SK-N-SH treated with all-trans-retinoic acid at 6 μM for 48 hours (cell line): ENCODE measurements around the gene ETNPPL.

ENCODE experiments used
- ATAC-seq: fragments of 200-7000 bp; cut with Tn5 transposase; 3 replicates; pipeline ENCODE4 v1.9.1; 2020; ENCODE audit warnings: mild to moderate bottlenecking, moderate library complexity
- ARNTL ChIP-seq: fragments of 450-650 bp; formaldehyde crosslinking; IDR thresholded peaks from 2 replicates; pipeline ENCODE4 v1.5.0; 2020; ENCODE audit warnings: low read depth, mild to moderate bottlenecking, moderate library complexity, borderline replicate concordance
- CSDC2 ChIP-seq: fragments of 250-450 bp; sonication (Bioruptor Pico); IDR thresholded peaks from 2 replicates; pipeline ENCODE4 v1.5.0; 2020; ENCODE audit warnings: mild to moderate bottlenecking, moderate library complexity
- ESRRG ChIP-seq: fragments of 250-450 bp; sonication (Bioruptor Pico); IDR thresholded peaks from 2 replicates; pipeline ENCODE4 v1.6.1; 2021; ENCODE audit warnings: mild to moderate bottlenecking
- GLIS3 ChIP-seq: fragments of 250-450 bp; sonication (Bioruptor Pico); IDR thresholded peaks from 2 replicates; pipeline ENCODE4 v1.5.0; 2020; ENCODE audit warnings: mild to moderate bottlenecking, moderate library complexity
- ISL1 ChIP-seq: fragments of 250-450 bp; sonication (Bioruptor Pico); IDR thresholded peaks from 2 replicates; pipeline ENCODE4 v2.1.2; 2022; ENCODE audit warnings: mild to moderate bottlenecking, moderate library complexity
- OSR1 ChIP-seq: fragments of 250-450 bp; sonication (Bioruptor Pico); IDR thresholded peaks from 2 replicates; pipeline ENCODE4 v1.8.0; 2022; ENCODE audit warnings: moderate library complexity, mild to moderate bottlenecking, inconsistent platforms
- PPARA ChIP-seq: fragments of 250-450 bp; sonication (Bioruptor Pico); IDR thresholded peaks from 2 replicates; pipeline ENCODE4 v1.5.0; 2020; ENCODE audit warnings: mild to moderate bottlenecking, borderline replicate concordance
- RARB ChIP-seq: fragments of 250-450 bp; sonication (Bioruptor Pico); IDR thresholded peaks from 2 replicates; pipeline ENCODE4 v1.8.0; 2021; ENCODE audit warnings: mild to moderate bottlenecking, moderate library complexity
- SNAI2 ChIP-seq: fragments of 250-450 bp; sonication (Bioruptor Pico); IDR thresholded peaks from 2 replicates; pipeline ENCODE4 v1.5.0; 2020; ENCODE audit warnings: mild to moderate bottlenecking, moderate library complexity
- TCF4 ChIP-seq: fragments of 250-450 bp; sonication (Bioruptor Pico); IDR thresholded peaks from 2 replicates; pipeline ENCODE4 v1.8.0; 2021; ENCODE audit warnings: mild to moderate bottlenecking, moderate library complexity, borderline replicate concordance
- TOX ChIP-seq: fragments of 250-450 bp; sonication (Bioruptor Pico); IDR thresholded peaks from 2 replicates; pipeline ENCODE4 v1.8.0; 2021; ENCODE audit warnings: mild to moderate bottlenecking, moderate library complexity, borderline replicate concordance
- ZFP3 ChIP-seq: fragments of 250-450 bp; sonication (Bioruptor Pico); IDR thresholded peaks from 2 replicates; pipeline ENCODE4 v1.5.0; 2020; ENCODE audit warnings: mild to moderate bottlenecking, moderate library complexity
- ZFP30 ChIP-seq: fragments of 450-650 bp; formaldehyde crosslinking; IDR thresholded peaks from 2 replicates; pipeline ENCODE4 v1.5.0; 2022; ENCODE audit warnings: mild to moderate bottlenecking, moderate library complexity
- ZNF70 ChIP-seq: fragments of 450-650 bp; formaldehyde crosslinking; IDR thresholded peaks from 2 replicates; pipeline ENCODE4 v1.5.0; 2020; ENCODE audit warnings: mild to moderate bottlenecking, moderate library complexity
- ZNF8 ChIP-seq: fragments of 450-650 bp; formaldehyde crosslinking; IDR thresholded peaks from 2 replicates; pipeline ENCODE4 v1.5.0; 2020; ENCODE audit warnings: mild to moderate bottlenecking, moderate library complexity
- TF ChIP-seq, protein P1 (sequence below): fragments of 250-450 bp; sonication (Bioruptor Pico); IDR thresholded peaks from 2 replicates; pipeline ENCODE4 v1.5.1; 2021; ENCODE audit warnings: mild to moderate bottlenecking, moderate library complexity
- TF ChIP-seq, protein P2 (sequence below): fragments of 250-450 bp; sonication (Bioruptor Pico); IDR thresholded peaks from 2 replicates; pipeline ENCODE4 v1.5.1; 2020; ENCODE audit warnings: low read depth, mild to moderate bottlenecking, moderate library complexity
- TF ChIP-seq, protein P3 (sequence below): fragments of 250-450 bp; sonication (Bioruptor Pico); IDR thresholded peaks from 2 replicates; pipeline ENCODE4 v1.8.0; 2020; ENCODE audit warnings: mild to moderate bottlenecking, moderate library complexity, borderline replicate concordance
- TF ChIP-seq, protein P4 (sequence below): fragments of 250-450 bp; sonication (Bioruptor Pico); IDR thresholded peaks from 2 replicates; pipeline ENCODE4 v1.8.0; 2021; ENCODE audit warnings: low read depth, mild to moderate bottlenecking, moderate library complexity, borderline replicate concordance
- TF ChIP-seq, protein P5 (sequence below): fragments of 250-450 bp; sonication (Bioruptor Pico); IDR thresholded peaks from 2 replicates; pipeline ENCODE4 v1.5.0; 2020; ENCODE audit warnings: mild to moderate bottlenecking, moderate library complexity

ETNPPL gene

DNA sequence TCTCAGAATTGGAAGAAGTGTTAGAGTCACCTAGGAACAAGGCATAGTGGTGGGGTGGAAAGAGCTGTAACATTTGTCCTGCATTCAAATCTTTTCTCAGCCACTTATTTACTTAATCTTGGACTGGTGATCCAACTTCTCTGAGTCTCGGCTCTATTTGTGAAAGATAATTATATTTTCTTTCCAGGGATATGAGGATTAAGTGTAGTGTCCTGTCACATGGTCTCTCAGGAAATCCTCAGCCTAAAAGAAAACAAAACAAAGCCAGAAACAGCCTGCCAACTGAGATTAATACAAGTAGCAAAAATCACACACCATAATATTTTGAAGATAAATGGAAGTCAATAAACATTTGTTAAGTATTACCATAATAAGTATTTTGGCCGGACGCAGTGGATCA is 33.3 kb upstream of the ETNPPL start:
- no peak for ATAC-seq
- TF ChIP-seq TCF4 (CRISPR knock-in tag), result no peak
- no peak for TF ChIP-seq SNAI2 (CRISPR knock-in tag)
- no peak for TF ChIP-seq TOX (CRISPR knock-in tag)
- TF ChIP-seq, protein P1, sequence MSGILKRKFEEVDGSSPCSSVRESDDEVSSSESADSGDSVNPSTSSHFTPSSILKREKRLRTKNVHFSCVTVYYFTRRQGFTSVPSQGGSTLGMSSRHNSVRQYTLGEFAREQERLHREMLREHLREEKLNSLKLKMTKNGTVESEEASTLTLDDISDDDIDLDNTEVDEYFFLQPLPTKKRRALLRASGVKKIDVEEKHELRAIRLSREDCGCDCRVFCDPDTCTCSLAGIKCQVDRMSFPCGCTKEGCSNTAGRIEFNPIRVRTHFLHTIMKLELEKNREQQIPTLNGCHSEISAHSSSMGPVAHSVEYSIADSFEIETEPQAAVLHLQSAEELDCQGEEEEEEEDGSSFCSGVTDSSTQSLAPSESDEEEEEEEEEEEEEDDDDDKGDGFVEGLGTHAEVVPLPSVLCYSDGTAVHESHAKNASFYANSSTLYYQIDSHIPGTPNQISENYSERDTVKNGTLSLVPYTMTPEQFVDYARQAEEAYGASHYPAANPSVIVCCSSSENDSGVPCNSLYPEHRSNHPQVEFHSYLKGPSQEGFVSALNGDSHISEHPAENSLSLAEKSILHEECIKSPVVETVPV (CRISPR knock-in tag), result no peak

DNA sequence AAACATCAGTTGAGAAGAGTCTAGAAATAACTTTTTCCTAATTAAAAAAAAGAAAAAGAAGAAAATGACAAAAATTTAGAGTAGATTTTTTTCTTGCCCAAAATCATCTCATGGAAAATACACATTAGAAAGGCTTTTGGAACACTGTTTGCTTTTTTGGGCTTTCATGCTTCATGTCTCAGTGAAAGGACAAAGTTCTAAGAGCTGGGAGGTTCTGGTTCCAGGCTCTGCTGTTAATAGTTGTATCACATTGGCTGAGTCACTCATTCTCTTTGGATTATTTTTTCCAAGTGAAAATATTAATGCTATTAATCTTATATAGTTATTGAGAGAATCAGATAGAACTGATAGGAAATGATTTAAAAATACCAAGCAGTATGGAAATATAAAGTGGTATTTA is 32.9 kb upstream of the ETNPPL start:
- no peak for ATAC-seq
- no peak for TF ChIP-seq ZFP3 (CRISPR knock-in tag)
- no peak for TF ChIP-seq ZFP30 (CRISPR knock-in tag)
- TF ChIP-seq ZNF70 (CRISPR knock-in tag), result no peak
- TF ChIP-seq ISL1 (CRISPR knock-in tag), result no peak
- TF ChIP-seq, protein P2, sequence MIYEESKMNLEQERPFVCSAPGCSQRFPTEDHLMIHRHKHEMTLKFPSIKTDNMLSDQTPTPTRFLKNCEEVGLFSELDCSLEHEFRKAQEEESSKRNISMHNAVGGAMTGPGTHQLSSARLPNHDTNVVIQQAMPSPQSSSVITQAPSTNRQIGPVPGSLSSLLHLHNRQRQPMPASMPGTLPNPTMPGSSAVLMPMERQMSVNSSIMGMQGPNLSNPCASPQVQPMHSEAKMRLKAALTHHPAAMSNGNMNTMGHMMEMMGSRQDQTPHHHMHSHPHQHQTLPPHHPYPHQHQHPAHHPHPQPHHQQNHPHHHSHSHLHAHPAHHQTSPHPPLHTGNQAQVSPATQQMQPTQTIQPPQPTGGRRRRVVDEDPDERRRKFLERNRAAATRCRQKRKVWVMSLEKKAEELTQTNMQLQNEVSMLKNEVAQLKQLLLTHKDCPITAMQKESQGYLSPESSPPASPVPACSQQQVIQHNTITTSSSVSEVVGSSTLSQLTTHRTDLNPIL (CRISPR knock-in tag), result no peak

DNA sequence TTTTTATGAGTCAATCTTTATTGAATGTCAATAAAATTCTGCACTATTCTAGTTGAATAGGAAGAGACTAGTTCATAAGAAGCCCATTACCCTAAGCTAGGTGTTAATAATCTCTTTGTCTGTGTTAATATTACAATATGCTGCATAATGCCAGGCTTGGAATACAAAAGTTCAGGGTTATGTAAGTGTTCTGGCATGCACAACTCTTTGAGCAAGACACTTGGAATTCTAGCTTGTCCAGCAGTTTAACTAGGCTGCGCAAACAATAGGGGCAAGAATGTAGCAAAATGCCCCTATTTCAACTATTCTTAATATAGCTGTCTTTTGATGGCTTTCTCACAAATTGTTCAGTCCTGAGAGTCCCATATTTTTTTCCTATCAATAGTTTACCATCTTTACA is 31.3 kb upstream of the ETNPPL start:
- no peak for ATAC-seq
- TF ChIP-seq ISL1 (CRISPR knock-in tag), result no peak
- TF ChIP-seq ARNTL (CRISPR knock-in tag), result no peak
- TF ChIP-seq, protein P3, sequence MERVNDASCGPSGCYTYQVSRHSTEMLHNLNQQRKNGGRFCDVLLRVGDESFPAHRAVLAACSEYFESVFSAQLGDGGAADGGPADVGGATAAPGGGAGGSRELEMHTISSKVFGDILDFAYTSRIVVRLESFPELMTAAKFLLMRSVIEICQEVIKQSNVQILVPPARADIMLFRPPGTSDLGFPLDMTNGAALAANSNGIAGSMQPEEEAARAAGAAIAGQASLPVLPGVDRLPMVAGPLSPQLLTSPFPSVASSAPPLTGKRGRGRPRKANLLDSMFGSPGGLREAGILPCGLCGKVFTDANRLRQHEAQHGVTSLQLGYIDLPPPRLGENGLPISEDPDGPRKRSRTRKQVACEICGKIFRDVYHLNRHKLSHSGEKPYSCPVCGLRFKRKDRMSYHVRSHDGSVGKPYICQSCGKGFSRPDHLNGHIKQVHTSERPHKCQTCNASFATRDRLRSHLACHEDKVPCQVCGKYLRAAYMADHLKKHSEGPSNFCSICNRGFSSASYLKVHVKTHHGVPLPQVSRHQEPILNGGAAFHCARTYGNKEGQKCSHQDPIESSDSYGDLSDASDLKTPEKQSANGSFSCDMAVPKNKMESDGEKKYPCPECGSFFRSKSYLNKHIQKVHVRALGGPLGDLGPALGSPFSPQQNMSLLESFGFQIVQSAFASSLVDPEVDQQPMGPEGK, result no peak
- TF ChIP-seq OSR1 (CRISPR knock-in tag), result no peak
- TF ChIP-seq PPARA (CRISPR knock-in tag), result no peak
- no peak for TF ChIP-seq TCF4 (CRISPR knock-in tag)
- no peak for TF ChIP-seq ZFP30 (CRISPR knock-in tag)
- TF ChIP-seq, protein P4, sequence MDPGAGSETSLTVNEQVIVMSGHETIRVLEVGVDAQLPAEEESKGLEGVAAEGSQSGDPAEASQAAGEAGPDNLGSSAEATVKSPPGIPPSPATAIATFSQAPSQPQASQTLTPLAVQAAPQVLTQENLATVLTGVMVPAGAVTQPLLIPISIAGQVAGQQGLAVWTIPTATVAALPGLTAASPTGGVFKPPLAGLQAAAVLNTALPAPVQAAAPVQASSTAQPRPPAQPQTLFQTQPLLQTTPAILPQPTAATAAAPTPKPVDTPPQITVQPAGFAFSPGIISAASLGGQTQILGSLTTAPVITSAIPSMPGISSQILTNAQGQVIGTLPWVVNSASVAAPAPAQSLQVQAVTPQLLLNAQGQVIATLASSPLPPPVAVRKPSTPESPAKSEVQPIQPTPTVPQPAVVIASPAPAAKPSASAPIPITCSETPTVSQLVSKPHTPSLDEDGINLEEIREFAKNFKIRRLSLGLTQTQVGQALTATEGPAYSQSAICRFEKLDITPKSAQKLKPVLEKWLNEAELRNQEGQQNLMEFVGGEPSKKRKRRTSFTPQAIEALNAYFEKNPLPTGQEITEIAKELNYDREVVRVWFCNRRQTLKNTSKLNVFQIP (CRISPR knock-in tag), result no peak
- TF ChIP-seq, protein P5, sequence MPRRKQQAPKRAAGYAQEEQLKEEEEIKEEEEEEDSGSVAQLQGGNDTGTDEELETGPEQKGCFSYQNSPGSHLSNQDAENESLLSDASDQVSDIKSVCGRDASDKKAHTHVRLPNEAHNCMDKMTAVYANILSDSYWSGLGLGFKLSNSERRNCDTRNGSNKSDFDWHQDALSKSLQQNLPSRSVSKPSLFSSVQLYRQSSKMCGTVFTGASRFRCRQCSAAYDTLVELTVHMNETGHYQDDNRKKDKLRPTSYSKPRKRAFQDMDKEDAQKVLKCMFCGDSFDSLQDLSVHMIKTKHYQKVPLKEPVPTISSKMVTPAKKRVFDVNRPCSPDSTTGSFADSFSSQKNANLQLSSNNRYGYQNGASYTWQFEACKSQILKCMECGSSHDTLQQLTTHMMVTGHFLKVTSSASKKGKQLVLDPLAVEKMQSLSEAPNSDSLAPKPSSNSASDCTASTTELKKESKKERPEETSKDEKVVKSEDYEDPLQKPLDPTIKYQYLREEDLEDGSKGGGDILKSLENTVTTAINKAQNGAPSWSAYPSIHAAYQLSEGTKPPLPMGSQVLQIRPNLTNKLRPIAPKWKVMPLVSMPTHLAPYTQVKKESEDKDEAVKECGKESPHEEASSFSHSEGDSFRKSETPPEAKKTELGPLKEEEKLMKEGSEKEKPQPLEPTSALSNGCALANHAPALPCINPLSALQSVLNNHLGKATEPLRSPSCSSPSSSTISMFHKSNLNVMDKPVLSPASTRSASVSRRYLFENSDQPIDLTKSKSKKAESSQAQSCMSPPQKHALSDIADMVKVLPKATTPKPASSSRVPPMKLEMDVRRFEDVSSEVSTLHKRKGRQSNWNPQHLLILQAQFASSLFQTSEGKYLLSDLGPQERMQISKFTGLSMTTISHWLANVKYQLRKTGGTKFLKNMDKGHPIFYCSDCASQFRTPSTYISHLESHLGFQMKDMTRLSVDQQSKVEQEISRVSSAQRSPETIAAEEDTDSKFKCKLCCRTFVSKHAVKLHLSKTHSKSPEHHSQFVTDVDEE (CRISPR knock-in tag), result no peak
- no peak for TF ChIP-seq GLIS3 (CRISPR knock-in tag)
- no peak for TF ChIP-seq SNAI2 (CRISPR knock-in tag)
- TF ChIP-seq ZNF8 (CRISPR knock-in tag), result no peak
- no peak for TF ChIP-seq CSDC2 (CRISPR knock-in tag)
- TF ChIP-seq, protein P1 (CRISPR knock-in tag), result no peak
- no peak for TF ChIP-seq RARB (CRISPR knock-in tag)
- TF ChIP-seq ZNF70 (CRISPR knock-in tag), result no peak
- no peak for TF ChIP-seq ESRRG (CRISPR knock-in tag)
- TF ChIP-seq ZFP3 (CRISPR knock-in tag), result no peak
